NCI-H82 treated with DMSO at 0.1 percent for 48 hours (cell line): ENCODE measurements around the gene ECE2.

Experiments used
- DNase-seq: peaks from one replicate; lab custom pipeline; 2025; ENCODE audit not compliant: unreplicated experiment; lab: John Stamatoyannopoulos, UW

Gene ECE2

GRCh38 chr3:184275961-184276910, at the start of gene ECE2:
Gene ECE2, plus strand, starts transcription at chr3:184276022. Its CDS starts 132 bp downstream, at chr3:184276154.
- no peak for DNase-seq

- DNase-seq, result no peak
These were observed 48.3 kb upstream of the ECE2 start for GRCh38 chr3:184227481-184227935.

GRCh38 chr3:184228376-184229137, 47.3 kb upstream of the ECE2 start:
- DNase-seq, result no peak

DNA sequence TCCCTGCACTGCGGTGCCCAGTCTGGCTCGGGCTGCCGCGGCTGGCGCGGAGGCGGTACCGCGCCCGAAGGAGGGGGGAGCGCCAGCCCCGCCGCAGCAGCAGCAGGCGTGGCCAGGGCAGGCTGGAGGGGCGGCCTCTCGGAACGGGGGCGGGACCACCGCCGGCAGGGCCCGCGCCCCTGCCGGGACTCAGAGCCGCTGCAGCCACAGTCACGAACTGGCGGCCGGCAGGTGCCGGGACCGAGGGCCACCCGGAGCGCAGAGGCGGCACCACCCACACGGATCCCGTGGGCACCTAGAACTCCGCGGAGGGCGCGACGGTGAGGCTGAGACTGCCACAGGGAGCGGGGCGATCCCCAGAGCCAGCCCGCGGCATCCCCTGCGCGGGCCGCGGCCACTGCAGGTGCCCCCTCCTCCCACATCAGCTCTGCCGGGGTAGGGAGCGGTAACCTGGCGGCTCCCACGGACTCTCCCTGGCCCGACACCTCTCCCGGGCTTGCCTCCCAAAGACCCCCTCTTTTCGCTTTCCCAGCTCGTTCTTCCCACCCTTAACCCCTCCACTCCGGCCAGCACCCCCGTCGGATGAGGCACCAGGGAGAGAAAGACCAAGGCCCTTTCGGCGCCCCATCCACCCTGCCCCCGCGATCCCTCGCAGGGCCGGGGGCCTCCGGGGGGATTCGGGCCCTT, 46.3 kb upstream of the ECE2 start, which contains the start of gene VWA5B2:
TSS of gene VWA5B2 (plus strand) at position 192 of the 687 bp plus-strand sequence. CDS start 944 bp downstream, outside the sequence.
- peak; percentile 53 for DNase-seq

DNA sequence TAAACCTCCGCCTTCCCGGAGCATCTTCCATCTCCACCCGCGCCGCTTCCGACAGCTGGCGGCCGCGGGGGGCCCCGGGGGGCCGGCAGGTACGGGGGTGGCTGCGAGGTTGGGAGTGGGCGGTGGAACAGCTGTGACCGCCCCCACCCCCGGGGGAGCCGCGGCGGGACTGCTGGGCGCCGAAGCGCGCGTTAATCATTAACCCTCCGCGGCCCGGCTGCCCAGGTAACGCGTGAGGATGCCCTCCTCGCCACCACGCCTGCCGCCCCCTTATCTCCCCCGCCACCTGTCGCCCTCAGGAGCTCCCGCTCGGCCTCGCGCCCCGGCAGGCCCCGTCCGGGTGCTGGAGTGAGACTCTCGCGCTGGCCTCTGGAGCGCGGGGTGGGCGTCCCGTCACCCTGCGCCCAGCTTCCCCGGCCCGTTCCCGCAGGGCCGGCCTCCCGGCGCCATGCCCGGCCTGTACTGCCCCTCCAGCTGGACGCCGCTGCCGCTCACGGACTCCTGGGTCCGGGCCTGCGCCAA, 45.7 kb upstream of the ECE2 start:
- no peak for DNase-seq

- no peak for DNase-seq
These were observed 45.0 kb upstream of the ECE2 start for GRCh38 chr3:184230603-184231528.

- DNase-seq, result no peak
These were observed 44.2 kb upstream of the ECE2 start for GRCh38 chr3:184231671-184232070.

- no peak for DNase-seq
These were observed 42.5 kb upstream of the ECE2 start for GRCh38 chr3:184233127-184233843.

GRCh38 chr3:184234224-184234623, 41.6 kb upstream of the ECE2 start:
- DNase-seq, result no peak

- DNase-seq, result no peak
These were observed 41.0 kb upstream of the ECE2 start for GRCh38 chr3:184234671-184235380.

GRCh38 chr3:184235381-184236032, 40.3 kb upstream of the ECE2 start:
- DNase-seq, result peak; percentile 34

GRCh38 chr3:184236033-184236410, 39.8 kb upstream of the ECE2 start:
- DNase-seq, result no peak

DNA sequence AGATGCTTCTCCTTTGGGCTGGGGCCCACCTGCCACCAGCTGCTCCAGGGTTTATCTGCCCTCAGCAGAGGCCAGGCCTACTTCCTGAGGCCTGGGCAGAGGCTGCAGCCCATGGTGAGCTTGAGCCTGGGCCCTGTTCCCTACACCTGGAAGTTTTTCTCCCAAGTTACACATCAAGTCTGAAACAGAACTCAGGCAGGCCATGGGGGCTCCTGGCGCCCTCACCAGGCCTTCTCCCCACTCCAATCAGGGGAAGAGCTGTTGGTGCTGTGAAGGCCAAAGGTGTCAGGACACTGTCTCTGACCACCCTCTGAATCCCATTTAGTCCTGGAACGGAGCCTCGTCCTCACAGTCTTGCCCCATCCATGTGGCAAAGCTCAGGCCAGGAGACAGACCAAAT, 39.2 kb upstream of the ECE2 start:
- DNase-seq, result no peak

- no peak for DNase-seq
These were observed 38.6 kb upstream of the ECE2 start for GRCh38 chr3:184237211-184237610.

DNA sequence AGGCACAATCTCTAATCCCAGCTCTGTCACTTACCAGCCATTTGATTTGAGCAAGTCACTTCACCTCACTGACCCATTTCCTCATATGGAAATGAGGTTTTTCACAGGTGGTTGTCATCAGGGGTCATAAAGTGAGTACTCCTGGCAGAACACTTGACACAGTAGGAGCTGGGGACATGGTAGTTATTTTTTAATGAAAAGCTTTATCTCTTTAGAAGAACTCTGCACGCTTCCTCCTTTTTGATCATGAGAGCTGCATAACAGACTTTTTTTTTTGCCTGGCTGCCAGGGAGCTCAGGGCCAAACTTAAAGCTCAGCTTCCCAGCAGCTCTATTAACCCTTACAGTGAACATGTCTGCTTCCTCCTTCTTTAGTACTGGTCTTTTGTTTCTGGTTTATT, 38.0 kb upstream of the ECE2 start:
- no peak for DNase-seq

DNA sequence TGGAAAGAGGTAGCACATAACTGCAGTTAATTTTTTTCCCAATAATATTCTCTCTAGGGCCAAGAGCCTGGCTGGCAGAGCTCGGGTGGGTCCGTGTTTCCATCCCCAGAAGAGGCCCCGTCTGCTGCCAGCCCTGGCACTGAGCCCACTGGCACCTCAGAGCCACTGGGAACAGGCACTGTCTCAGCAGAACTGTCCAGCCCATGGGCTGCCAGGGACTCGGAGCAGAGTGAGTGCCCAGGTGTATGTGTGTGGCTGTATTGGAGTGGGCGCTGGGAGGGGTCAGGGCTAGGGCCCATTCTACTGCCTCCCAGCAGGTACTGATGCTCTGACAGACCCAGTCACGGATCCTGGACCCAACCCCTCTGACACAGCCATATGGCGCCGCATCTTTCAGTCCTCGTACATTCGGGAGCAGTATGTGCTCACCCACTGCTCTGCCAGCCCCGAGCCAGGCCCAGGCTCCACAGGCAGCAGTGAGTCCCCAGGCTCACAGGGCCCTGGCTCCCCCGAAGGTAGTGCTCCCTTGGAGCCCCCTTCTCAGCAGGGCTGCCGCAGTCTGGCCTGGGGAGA, 37.5 kb upstream of the ECE2 start:
- DNase-seq, result no peak

- DNase-seq, result no peak
These were observed 36.6 kb upstream of the ECE2 start for GRCh38 chr3:184239221-184239620.

DNA sequence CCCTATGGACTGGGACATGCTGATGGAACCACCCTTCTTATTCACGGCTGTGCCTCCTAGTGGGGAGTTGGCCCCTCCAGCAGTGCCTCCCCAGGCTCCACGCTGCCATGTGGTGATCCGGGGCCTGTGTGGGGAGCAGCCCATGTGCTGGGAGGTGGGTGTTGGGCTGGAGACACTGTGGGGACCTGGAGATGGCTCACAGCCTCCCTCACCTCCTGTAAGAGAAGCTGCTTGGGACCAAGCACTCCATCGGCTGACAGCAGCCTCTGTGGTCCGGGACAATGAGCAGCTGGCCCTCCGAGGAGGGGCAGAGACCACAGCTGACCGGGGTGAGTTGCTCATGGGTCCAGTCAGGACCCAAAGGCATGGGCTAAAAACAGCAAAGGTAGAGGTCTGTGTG, 36.1 kb upstream of the ECE2 start:
- no peak for DNase-seq
